HEK293 (cell line): Measurements from ENCODE around the gene MYLK3.

Experiments
- CTCF ChIA-PET: fragments of 350-600 bp; formaldehyde crosslinking; extraction: SDS; loops from one replicate; lab custom pipeline; 2021; ENCODE audit warnings: antibody characterized with exemption; lab: Yijun Ruan, JAX
- POLR2A ChIA-PET: fragments of 300-600 bp; formaldehyde crosslinking; extraction: SDS; loops from one replicate; lab custom pipeline; 2020; ENCODE audit warnings: antibody characterized with exemption, inconsistent platforms; lab: Yijun Ruan, JAX
- H3K27ac ChIP-seq: fragments of 200-500 bp; sonication (Bioruptor generic); 2 replicates; pipeline ENCODE4 v1.5.1; 2014; ENCODE audit warnings: low read depth, low read length, control low read depth, inconsistent platforms; ENCODE audit errors: extremely low read depth
- H3K36me3 ChIP-seq, 2 experiments: fragments of 200-500 bp in 1 of 2; sonication (Bioruptor generic) in 1 of 2; 1 replicate in 1 of 2; 2 replicates in 1 of 2; pipeline ENCODE4 v1.5.1; 2014 to 2017; ENCODE audit warnings: inconsistent platforms in 2 of 2, low read length in 2 of 2; ENCODE audit not compliant: control insufficient read depth in 2 of 2, insufficient read depth in 1 of 2
- H3K4me1 ChIP-seq: fragments of 200-500 bp; sonication (Bioruptor generic); 2 replicates; pipeline ENCODE4 v1.5.1; 2014; ENCODE audit warnings: mild to moderate bottlenecking, low read length, inconsistent platforms; ENCODE audit not compliant: control insufficient read depth, insufficient read depth
- H3K4me3 ChIP-seq: 2 replicates; pipeline ENCODE4 v1.5.1; 2011; ENCODE audit warnings: low read depth, mild to moderate bottlenecking, control low read depth, low read length, moderate library complexity
- H3K9me3 ChIP-seq: fragments of 200-500 bp; sonication (Bioruptor generic); 2 replicates; pipeline ENCODE4 v1.5.1; 2014; ENCODE audit warnings: low read depth, low read length, inconsistent platforms; ENCODE audit not compliant: control insufficient read depth, insufficient read depth
- IKZF3 ChIP-seq: fragments of 450-650 bp; IDR thresholded peaks from 2 replicates; pipeline ENCODE4 v1.5.0; 2018; ENCODE audit warnings: missing biosample characterization, mild to moderate bottlenecking, missing genetic modification characterization, moderate library complexity
- PRDM1 ChIP-seq: fragments of 450-650 bp; formaldehyde crosslinking; IDR thresholded peaks from 2 replicates; pipeline ENCODE4; 2016; ENCODE audit warnings: missing biosample characterization, missing genetic modification characterization
- SETDB1 ChIP-seq: IDR thresholded peaks from one replicate; pipeline ENCODE4 v1.6.1; 2017; ENCODE audit warnings: mild to moderate bottlenecking, low read length, moderate library complexity, mixed read lengths; ENCODE audit not compliant: insufficient read length
- ZBTB7A ChIP-seq: fragments of 450-650 bp; formaldehyde crosslinking; IDR thresholded peaks from 2 replicates; pipeline ENCODE4 v1.5.1; 2016; ENCODE audit warnings: low read depth, missing biosample characterization, missing genetic modification characterization
- ZFP41 ChIP-seq: fragments of 450-650 bp; formaldehyde crosslinking; IDR thresholded peaks from 2 replicates; pipeline ENCODE4 v1.5.1; 2016; ENCODE audit warnings: missing biosample characterization, missing genetic modification characterization, borderline replicate concordance
- ZNF174 ChIP-seq: fragments of 450-650 bp; formaldehyde crosslinking; IDR thresholded peaks from 2 replicates; pipeline ENCODE4 v1.5.0; 2017; ENCODE audit warnings: missing biosample characterization, mild to moderate bottlenecking, missing genetic modification characterization
- ZNF223 ChIP-seq: fragments of 450-650 bp; formaldehyde crosslinking; IDR thresholded peaks from 2 replicates; pipeline ENCODE4 v1.5.1; 2016; ENCODE audit warnings: missing biosample characterization, missing genetic modification characterization
- ZNF341 ChIP-seq: fragments of 450-650 bp; formaldehyde crosslinking; IDR thresholded peaks from 2 replicates; pipeline ENCODE4; 2016; ENCODE audit warnings: low read depth, missing biosample characterization, missing genetic modification characterization
- ZNF394 ChIP-seq: fragments of 450-650 bp; formaldehyde crosslinking; IDR thresholded peaks from 2 replicates; pipeline ENCODE4 v1.5.1; 2016; ENCODE audit warnings: missing biosample characterization, missing genetic modification characterization, mild to moderate bottlenecking, moderate library complexity, borderline replicate concordance
- ZNF404 ChIP-seq: fragments of 450-650 bp; formaldehyde crosslinking; IDR thresholded peaks from 2 replicates; pipeline ENCODE4 v1.5.1; 2017; ENCODE audit warnings: missing biosample characterization, missing genetic modification characterization
- ZNF548 ChIP-seq: fragments of 450-650 bp; formaldehyde crosslinking; IDR thresholded peaks from 2 replicates; pipeline ENCODE4 v1.5.1; 2016; ENCODE audit warnings: missing biosample characterization, missing genetic modification characterization
- ZNF558 ChIP-seq: fragments of 450-650 bp; formaldehyde crosslinking; IDR thresholded peaks from 2 replicates; pipeline ENCODE4 v1.5.1; 2016; ENCODE audit warnings: missing biosample characterization, missing genetic modification characterization
- TF ChIP-seq, protein P1 (sequence below): fragments of 450-650 bp; IDR thresholded peaks from 2 replicates; pipeline ENCODE4 v1.5.1; 2018; ENCODE audit warnings: missing biosample characterization, missing genetic modification characterization
- TF ChIP-seq, protein P2 (sequence below): fragments of 450-650 bp; formaldehyde crosslinking; IDR thresholded peaks from 2 replicates; pipeline ENCODE4 v1.5.1; 2016; ENCODE audit warnings: missing biosample characterization, missing genetic modification characterization
- TF ChIP-seq, protein P3 (sequence below): fragments of 450-650 bp; IDR thresholded peaks from 2 replicates; pipeline ENCODE4 v1.5.1; 2018; ENCODE audit warnings: missing biosample characterization, mild to moderate bottlenecking, missing genetic modification characterization
- TF ChIP-seq, protein P4 (sequence below): fragments of 450-650 bp; formaldehyde crosslinking; IDR thresholded peaks from 2 replicates; pipeline ENCODE4 v1.5.1; 2017; ENCODE audit warnings: missing biosample characterization, mild to moderate bottlenecking, missing genetic modification characterization, moderate library complexity
- TF ChIP-seq, protein P5 (sequence below): fragments of 450-650 bp; formaldehyde crosslinking; IDR thresholded peaks from 2 replicates; pipeline ENCODE4 v1.5.1; 2016; ENCODE audit warnings: missing biosample characterization, missing genetic modification characterization
- TF ChIP-seq, protein P6 (sequence below): fragments of 450-650 bp; formaldehyde crosslinking; IDR thresholded peaks from 2 replicates; pipeline ENCODE4; 2016; ENCODE audit warnings: missing biosample characterization, missing genetic modification characterization
- TF ChIP-seq, protein P7 (sequence below): fragments of 450-650 bp; formaldehyde crosslinking; IDR thresholded peaks from 2 replicates; pipeline ENCODE4 v1.5.1; 2016; ENCODE audit warnings: missing biosample characterization, missing genetic modification characterization

MYLK3 gene

DNA sequence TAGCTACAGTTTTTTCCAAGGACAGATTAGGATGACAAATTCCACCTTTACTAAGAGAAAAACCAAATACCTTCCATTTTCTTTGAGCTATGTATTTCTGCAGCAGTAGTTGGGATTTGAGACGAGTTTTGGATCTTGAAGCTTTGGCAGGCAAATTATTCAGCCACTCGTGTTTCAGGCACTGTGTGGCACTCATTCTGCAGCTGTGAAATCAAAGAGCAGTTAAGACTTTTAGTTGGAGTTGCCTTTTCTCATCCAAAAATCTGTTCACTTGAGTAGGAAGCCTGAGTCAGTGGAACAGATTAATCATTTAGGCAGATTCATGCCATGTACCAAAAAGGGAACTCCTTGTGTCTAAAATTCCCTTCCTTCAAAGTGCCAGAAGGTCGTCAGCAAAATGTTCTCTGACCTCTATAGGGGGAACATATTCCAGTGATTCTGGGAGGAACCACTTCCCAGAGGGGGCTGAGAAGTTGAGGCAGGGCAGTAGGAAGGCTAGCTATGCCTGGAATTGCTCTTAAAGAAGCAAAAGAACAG, 38.6 kb downstream of the MYLK3 start:
- H3K27ac ChIP-seq, result no peak overlapping the region
- no peaks in the 10 kb centered on the region for H3K9me3 ChIP-seq
- POLR2A ChIA-PET, result interaction anchor here (1.3 kb wide), 1 partner anchor 174 kb away, joined by 3 read pairs; the partner anchor contains the start of gene GPT2
- no peak for TF ChIP-seq ZNF548 (tag by site-specific recombination)
- TF ChIP-seq, protein P1, sequence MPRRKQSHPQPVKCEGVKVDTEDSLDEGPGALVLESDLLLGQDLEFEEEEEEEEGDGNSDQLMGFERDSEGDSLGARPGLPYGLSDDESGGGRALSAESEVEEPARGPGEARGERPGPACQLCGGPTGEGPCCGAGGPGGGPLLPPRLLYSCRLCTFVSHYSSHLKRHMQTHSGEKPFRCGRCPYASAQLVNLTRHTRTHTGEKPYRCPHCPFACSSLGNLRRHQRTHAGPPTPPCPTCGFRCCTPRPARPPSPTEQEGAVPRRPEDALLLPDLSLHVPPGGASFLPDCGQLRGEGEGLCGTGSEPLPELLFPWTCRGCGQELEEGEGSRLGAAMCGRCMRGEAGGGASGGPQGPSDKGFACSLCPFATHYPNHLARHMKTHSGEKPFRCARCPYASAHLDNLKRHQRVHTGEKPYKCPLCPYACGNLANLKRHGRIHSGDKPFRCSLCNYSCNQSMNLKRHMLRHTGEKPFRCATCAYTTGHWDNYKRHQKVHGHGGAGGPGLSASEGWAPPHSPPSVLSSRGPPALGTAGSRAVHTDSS, result no peak
- TF ChIP-seq, protein P2, sequence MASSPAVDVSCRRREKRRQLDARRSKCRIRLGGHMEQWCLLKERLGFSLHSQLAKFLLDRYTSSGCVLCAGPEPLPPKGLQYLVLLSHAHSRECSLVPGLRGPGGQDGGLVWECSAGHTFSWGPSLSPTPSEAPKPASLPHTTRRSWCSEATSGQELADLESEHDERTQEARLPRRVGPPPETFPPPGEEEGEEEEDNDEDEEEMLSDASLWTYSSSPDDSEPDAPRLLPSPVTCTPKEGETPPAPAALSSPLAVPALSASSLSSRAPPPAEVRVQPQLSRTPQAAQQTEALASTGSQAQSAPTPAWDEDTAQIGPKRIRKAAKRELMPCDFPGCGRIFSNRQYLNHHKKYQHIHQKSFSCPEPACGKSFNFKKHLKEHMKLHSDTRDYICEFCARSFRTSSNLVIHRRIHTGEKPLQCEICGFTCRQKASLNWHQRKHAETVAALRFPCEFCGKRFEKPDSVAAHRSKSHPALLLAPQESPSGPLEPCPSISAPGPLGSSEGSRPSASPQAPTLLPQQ (tag by site-specific recombination), result no peak
- TF ChIP-seq, protein P3, sequence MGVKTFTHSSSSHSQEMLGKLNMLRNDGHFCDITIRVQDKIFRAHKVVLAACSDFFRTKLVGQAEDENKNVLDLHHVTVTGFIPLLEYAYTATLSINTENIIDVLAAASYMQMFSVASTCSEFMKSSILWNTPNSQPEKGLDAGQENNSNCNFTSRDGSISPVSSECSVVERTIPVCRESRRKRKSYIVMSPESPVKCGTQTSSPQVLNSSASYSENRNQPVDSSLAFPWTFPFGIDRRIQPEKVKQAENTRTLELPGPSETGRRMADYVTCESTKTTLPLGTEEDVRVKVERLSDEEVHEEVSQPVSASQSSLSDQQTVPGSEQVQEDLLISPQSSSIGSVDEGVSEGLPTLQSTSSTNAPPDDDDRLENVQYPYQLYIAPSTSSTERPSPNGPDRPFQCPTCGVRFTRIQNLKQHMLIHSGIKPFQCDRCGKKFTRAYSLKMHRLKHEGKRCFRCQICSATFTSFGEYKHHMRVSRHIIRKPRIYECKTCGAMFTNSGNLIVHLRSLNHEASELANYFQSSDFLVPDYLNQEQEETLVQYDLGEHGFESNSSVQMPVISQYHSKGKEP (tag by site-specific recombination), result no peak
- TF ChIP-seq ZNF341 (tag by site-specific recombination), result no peak
- TF ChIP-seq ZNF223, result no peak
- no peak for TF ChIP-seq IKZF3 (tag by site-specific recombination)
- TF ChIP-seq ZNF174 (tag by site-specific recombination), result no peak
- TF ChIP-seq, protein P4, sequence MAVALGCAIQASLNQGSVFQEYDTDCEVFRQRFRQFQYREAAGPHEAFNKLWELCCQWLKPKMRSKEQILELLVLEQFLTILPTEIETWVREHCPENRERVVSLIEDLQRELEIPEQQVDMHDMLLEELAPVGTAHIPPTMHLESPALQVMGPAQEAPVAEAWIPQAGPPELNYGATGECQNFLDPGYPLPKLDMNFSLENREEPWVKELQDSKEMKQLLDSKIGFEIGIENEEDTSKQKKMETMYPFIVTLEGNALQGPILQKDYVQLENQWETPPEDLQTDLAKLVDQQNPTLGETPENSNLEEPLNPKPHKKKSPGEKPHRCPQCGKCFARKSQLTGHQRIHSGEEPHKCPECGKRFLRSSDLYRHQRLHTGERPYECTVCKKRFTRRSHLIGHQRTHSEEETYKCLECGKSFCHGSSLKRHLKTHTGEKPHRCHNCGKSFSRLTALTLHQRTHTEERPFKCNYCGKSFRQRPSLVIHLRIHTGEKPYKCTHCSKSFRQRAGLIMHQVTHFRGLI (tag by site-specific recombination), result no peak
- no peak for TF ChIP-seq SETDB1
- TF ChIP-seq ZNF404, result no peak
- TF ChIP-seq ZNF558 (tag by site-specific recombination), result no peak
- TF ChIP-seq ZFP41 (tag by site-specific recombination), result no peak
- no peak for TF ChIP-seq ZBTB7A
- TF ChIP-seq, protein P5, sequence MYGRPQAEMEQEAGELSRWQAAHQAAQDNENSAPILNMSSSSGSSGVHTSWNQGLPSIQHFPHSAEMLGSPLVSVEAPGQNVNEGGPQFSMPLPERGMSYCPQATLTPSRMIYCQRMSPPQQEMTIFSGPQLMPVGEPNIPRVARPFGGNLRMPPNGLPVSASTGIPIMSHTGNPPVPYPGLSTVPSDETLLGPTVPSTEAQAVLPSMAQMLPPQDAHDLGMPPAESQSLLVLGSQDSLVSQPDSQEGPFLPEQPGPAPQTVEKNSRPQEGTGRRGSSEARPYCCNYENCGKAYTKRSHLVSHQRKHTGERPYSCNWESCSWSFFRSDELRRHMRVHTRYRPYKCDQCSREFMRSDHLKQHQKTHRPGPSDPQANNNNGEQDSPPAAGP, result no peak
- TF ChIP-seq, protein P6, sequence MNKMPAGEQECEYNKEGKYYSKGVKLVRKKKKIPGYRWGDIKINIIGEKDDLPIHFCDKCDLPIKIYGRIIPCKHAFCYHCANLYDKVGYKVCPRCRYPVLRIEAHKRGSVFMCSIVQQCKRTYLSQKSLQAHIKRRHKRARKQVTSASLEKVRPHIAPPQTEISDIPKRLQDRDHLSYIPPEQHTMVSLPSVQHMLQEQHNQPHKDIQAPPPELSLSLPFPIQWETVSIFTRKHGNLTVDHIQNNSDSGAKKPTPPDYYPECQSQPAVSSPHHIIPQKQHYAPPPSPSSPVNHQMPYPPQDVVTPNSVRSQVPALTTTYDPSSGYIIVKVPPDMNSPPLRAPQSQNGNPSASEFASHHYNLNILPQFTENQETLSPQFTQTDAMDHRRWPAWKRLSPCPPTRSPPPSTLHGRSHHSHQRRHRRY (tag by site-specific recombination), result no peak
- CTCF ChIA-PET, result interaction anchor here (0.7 to 1.0 kb wide), 3 partner anchors 174 to 1456 kb away, joined by 3 read pairs; no protein-coding TSS in a partner anchor
- H3K4me1 ChIP-seq, result no peaks in the 10 kb centered on the region
- H3K36me3 ChIP-seq, result no peaks in the 10 kb centered on the region
- H3K4me3 ChIP-seq, result no peak overlapping the region

DNA sequence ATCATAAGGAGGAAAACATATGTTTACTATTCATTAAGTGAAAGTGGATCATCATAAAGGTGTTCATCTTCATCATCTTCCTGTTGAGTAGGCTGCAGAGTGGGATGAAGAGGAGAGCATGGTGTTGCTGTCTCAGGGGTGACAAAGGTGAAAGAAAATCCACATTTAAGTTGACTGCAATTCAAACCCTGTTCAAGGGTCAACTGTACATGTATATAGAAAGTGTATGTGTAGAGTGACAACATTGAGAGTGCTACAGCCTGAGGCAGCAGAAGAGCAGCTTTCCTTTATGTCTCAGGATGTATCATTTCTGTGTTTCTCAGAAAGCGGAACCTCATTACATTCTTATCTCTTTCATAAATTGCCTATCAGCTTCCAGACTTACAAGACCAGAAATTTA, 41.5 kb downstream of the MYLK3 start:
- Histone ChIP-seq H3K4me1 (no peaks in the 10 kb centered on the region), H3K9me3 (no peaks in the 10 kb centered on the region), H3K27ac (no peak overlapping the region), H3K4me3 (no peak overlapping the region), H3K36me3 (peaks cover 0 to 6% of the 10 kb centered on the region in 2 experiments; a peak in 1 of 3 replicates)
- TF ChIP-seq, protein P7, sequence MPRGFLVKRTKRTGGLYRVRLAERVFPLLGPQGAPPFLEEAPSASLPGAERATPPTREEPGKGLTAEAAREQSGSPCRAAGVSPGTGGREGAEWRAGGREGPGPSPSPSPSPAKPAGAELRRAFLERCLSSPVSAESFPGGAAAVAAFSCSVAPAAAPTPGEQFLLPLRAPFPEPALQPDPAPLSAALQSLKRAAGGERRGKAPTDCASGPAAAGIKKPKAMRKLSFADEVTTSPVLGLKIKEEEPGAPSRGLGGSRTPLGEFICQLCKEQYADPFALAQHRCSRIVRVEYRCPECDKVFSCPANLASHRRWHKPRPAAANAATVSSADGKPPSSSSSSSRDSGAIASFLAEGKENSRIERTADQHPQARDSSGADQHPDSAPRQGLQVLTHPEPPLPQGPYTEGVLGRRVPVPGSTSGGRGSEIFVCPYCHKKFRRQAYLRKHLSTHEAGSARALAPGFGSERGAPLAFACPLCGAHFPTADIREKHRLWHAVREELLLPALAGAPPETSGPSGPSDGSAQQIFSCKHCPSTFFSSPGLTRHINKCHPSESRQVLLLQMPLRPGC (tag by site-specific recombination), result no peak
- TF ChIP-seq PRDM1 (tag by site-specific recombination), result peak; percentile 52
- no peak for TF ChIP-seq ZNF394 (tag by site-specific recombination)
- ChIA-PET CTCF (no interaction called here), POLR2A (interaction anchor here (0.8 kb wide), 1 partner anchor 17 kb away, joined by 3 read pairs; the partner anchor contains the start of gene ORC6)
